Esophagus muscularis mucosa (tissue), 4 donors: ENCODE measurements around the gene MLNR.

Experiments used
- EP300 ChIP-seq: sonication (generic); formaldehyde crosslinking; IDR thresholded peaks from one replicate; pipeline ENCODE4 v1.6.1; 2017; ENCODE audit warnings: antibody characterized with exemption
- POLR2A ChIP-seq: fragments of 450-650 bp; IDR thresholded peaks from one replicate; pipeline ENCODE4 v1.6.1; 2017; ENCODE audit warnings: antibody characterized with exemption, moderate library complexity, mild to moderate bottlenecking, low read depth
- TF ChIP-seq, protein P1 (sequence below), 3 experiments: fragments of 200-600 bp in 2 of 3; fragments of 450-650 bp in 1 of 3; sonication (generic) in 2 of 3; IDR thresholded peaks; one replicate each; pipeline ENCODE4 v1.5.1; 2017 to 2019; ENCODE audit warnings: antibody characterized with exemption in 3 of 3, mild to moderate bottlenecking in 2 of 3, moderate library complexity in 1 of 3

DNA sequence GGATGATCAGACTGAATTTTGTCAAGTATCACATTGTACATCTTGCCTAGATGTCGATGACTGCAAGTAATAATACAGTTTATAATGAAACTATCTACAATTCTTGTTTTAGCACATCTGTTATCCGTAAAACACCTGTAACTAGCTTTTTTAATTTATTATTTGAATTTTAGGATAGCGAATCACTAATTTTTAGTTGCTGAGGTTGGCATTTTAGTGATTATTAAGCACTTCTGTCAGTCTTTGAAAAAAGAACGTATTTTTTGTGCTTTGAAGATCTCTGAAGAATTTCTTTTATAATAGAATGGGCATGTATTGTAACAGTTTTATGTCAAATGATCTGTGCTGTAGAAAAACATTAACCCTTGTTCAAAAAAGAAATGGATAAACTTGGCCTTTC lies 11.5 kb upstream of the MLNR start:
- TF ChIP-seq, protein P1, sequence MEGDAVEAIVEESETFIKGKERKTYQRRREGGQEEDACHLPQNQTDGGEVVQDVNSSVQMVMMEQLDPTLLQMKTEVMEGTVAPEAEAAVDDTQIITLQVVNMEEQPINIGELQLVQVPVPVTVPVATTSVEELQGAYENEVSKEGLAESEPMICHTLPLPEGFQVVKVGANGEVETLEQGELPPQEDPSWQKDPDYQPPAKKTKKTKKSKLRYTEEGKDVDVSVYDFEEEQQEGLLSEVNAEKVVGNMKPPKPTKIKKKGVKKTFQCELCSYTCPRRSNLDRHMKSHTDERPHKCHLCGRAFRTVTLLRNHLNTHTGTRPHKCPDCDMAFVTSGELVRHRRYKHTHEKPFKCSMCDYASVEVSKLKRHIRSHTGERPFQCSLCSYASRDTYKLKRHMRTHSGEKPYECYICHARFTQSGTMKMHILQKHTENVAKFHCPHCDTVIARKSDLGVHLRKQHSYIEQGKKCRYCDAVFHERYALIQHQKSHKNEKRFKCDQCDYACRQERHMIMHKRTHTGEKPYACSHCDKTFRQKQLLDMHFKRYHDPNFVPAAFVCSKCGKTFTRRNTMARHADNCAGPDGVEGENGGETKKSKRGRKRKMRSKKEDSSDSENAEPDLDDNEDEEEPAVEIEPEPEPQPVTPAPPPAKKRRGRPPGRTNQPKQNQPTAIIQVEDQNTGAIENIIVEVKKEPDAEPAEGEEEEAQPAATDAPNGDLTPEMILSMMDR (IDR thresholded peaks at IDR 0.05) = no peak
- no peak for TF ChIP-seq POLR2A
- TF ChIP-seq EP300 = no peak
